Stomach (tissue), 9 donors: ENCODE results near the gene TCP1. TPM values are rescaled to one million over a fixed set of nuclear protein-coding genes. Genes with fewer than 3 reads are reported as not detected.
"Not testable (repeated sequence)": the region's sequence is repeated elsewhere in the genome, so short reads cannot be mapped to it uniquely, and the experiment has no call there.

ENCODE experiments used
- DNase-seq, 2 donors: peaks; one replicate each; pipeline versions ENCODE4 v3.0.0 to v3.0.0-alpha.2; 2013 to 2019
- H3K27ac ChIP-seq, 5 donors: fragments of 200-600 bp in 4 of 5; sonication (generic) in 4 of 5; one replicate each; pipeline ENCODE4 v1.5.1; 2013 to 2019; ENCODE audit warnings: mild to moderate bottlenecking in 1 of 5, moderate library complexity in 1 of 5
- H3K27me3 ChIP-seq, 3 donors: fragments of 200-600 bp; sonication (generic); one replicate each; pipeline ENCODE4 v1.5.1; 2017 to 2019; ENCODE audit warnings: mixed run types in 1 of 3
- H3K36me3 ChIP-seq, 4 donors: fragments of 200-600 bp; sonication (generic); 1 replicate in 3 of 4; 2 replicates in 1 of 4; pipeline ENCODE4 v1.5.1; 2016 to 2019
- H3K4me1 ChIP-seq, 4 donors: fragments of 200-600 bp; sonication (generic); one replicate each; pipeline ENCODE4 v1.5.1; 2016 to 2019
- H3K4me3 ChIP-seq, 4 donors: fragments of 200-600 bp; sonication (generic) in 3 of 4; one replicate each; pipeline ENCODE4 v1.5.1; 2016 to 2019; ENCODE audit warnings: mild to moderate bottlenecking in 1 of 4
- H3K9me3 ChIP-seq, 4 donors: fragments of 200-600 bp; sonication (generic); one replicate each; pipeline ENCODE4 v1.5.1; 2016 to 2019
- EP300 ChIP-seq: sonication (generic); formaldehyde crosslinking; IDR thresholded peaks from one replicate; pipeline ENCODE4 v1.6.1; 2017; ENCODE audit warnings: antibody characterized with exemption
- POLR2A ChIP-seq, 4 donors: fragments of 450-650 bp; IDR thresholded peaks; one replicate each; pipeline ENCODE4 v1.6.1; 2016; ENCODE audit warnings: antibody characterized with exemption in 4 of 4, control low read depth in 2 of 4, mild to moderate bottlenecking in 1 of 4, moderate library complexity in 1 of 4
- POLR2AphosphoS5 ChIP-seq, 3 donors: sonication (generic); formaldehyde crosslinking; IDR thresholded peaks; one replicate each; pipeline ENCODE4 v1.6.1; 2016; ENCODE audit warnings: antibody characterized with exemption in 3 of 3
- WGBS, 5 donors: extraction: QIAGEN DNeasy Blood & Tissue Kit in 3 of 5; methylation state at CpG; one replicate each; pipeline versions ENCODE4 v1.1.5 to v1.1.7; 2013 to 2018; 5-methylcytosine and 5-hydroxymethylcytosine counted together
- intact Hi-C: fragments of 100-400 bp; cut with DNase I; formaldehyde crosslinking; loops from one replicate; pipeline ENCODE4 v1.15.1; 2023; ENCODE audit warnings: low total_unique reads
- polyA plus RNA-seq, 3 donors: library from polyadenylated mRNA; stranded (reverse); fragments of 200-250 nt; gene quantifications; one replicate each; pipeline ENCODE4 v1.2.3, GENCODE V29; 2013
- total RNA-seq, 5 donors: library from RNA; depleted of rRNA; stranded (reverse); fragments of >200 nt; gene quantifications; one replicate each; pipeline versions ENCODE4 v1.1.0 to v1.2.3, GENCODE V29; 2014 to 2016
- TF ChIP-seq, protein P1 (sequence below), 7 experiments: fragments of 450-650 bp in 4 of 7; fragments of 200-600 bp in 3 of 7; sonication (generic) in 3 of 7; IDR thresholded peaks; one replicate each; pipeline ENCODE4 v1.5.1; 2016 to 2019; ENCODE audit warnings: antibody characterized with exemption in 7 of 7, control low read depth in 2 of 7, mild to moderate bottlenecking in 1 of 7
- donor health status: healthy with polysubstance abuse.
- donor health status: Bipolar disorder and iron deficiency.
- donor health status: healthy.

Gene TCP1
- total and polyA plus RNA-seq, 8 donors = 52.7 to 199 (median 110) TPM

DNA sequence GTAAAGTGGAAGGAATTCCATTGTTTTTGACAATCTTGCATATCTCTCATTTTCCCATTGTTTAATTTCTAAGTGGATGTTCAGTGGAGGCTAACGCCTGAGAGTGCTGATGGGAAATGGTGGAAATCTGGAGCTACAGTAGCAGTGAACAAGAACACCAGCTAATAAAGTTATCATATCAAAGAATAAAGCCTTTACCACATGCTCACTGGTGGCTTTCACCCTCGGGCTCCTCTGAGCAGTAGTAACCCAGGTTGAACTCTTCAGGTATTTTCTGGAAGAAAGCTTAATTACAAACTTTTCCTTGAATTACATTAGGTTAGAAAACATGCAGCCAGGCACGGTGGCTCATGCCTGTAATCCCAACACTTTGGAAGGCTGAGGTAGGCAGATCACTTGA lies 38.0 kb downstream of the TCP1 start:
- no peaks in the 10 kb centered on the region for H3K9me3 ChIP-seq
- intact Hi-C loops = loop anchor here (10.0 kb wide), 1 partner anchor 67 kb away; no protein-coding TSS in a partner anchor
- no peak overlapping the region for H3K4me3 ChIP-seq
- no peaks in the 10 kb centered on the region for H3K27me3 ChIP-seq
- peaks cover 0 to 38% (median under 1%) of the 10 kb centered on the region in 4 donors for H3K4me1 ChIP-seq
- TF ChIP-seq POLR2A (IDR thresholded peaks at IDR 0.05) = no peak
- no peak for TF ChIP-seq POLR2AphosphoS5 (IDR thresholded peaks at IDR 0.05)
- TF ChIP-seq, protein P1, sequence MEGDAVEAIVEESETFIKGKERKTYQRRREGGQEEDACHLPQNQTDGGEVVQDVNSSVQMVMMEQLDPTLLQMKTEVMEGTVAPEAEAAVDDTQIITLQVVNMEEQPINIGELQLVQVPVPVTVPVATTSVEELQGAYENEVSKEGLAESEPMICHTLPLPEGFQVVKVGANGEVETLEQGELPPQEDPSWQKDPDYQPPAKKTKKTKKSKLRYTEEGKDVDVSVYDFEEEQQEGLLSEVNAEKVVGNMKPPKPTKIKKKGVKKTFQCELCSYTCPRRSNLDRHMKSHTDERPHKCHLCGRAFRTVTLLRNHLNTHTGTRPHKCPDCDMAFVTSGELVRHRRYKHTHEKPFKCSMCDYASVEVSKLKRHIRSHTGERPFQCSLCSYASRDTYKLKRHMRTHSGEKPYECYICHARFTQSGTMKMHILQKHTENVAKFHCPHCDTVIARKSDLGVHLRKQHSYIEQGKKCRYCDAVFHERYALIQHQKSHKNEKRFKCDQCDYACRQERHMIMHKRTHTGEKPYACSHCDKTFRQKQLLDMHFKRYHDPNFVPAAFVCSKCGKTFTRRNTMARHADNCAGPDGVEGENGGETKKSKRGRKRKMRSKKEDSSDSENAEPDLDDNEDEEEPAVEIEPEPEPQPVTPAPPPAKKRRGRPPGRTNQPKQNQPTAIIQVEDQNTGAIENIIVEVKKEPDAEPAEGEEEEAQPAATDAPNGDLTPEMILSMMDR (IDR thresholded peaks at IDR 0.05) = no peak
- TF ChIP-seq EP300 = no peak
- H3K36me3 ChIP-seq = peaks cover 36 to 100% (median 98%) of the 10 kb centered on the region in 4 donors
- 79 to 89% (median 81%) methylated on average over 3 of the region's 3 CpGs for WGBS, 5 donors
- DNase-seq = no peak
- H3K27ac ChIP-seq = no peak overlapping the region

DNA sequence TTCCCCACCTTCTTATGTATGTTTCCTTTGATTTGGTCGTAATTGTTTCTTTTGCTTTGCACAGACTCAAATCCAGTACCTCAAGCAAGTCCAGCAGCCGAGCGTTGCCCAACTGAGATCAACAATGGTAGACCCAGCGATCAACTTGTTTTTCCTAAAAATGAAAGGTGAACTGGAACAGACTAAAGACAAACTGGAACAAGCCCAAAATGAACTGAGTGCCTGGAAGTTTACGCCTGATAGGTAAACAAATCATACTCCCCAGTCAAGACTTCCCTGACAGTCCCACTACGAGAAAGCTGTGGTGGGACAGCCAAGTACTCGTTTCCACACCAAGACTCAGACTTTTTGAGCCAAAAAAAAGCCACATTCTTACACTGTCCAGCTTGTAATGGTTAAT lies 41.3 kb downstream of the TCP1 start:
- WGBS, 5 donors = 57 to 73% (median 61%) methylated on average over 7 of the region's 7 CpGs
- H3K4me3 ChIP-seq, DNase-seq, intact Hi-C loops, H3K9me3 ChIP-seq, H3K27me3 ChIP-seq: not testable (repeated sequence)
- peaks cover 41 to 100% (median 98%) of the 10 kb centered on the region in 4 donors for H3K36me3 ChIP-seq
- H3K27ac ChIP-seq = peak overlapping the region in 1 of 5 donors; percentile 4
- peaks cover 0 to 37% (median 6%) of the 10 kb centered on the region in 4 donors for H3K4me1 ChIP-seq

DNA sequence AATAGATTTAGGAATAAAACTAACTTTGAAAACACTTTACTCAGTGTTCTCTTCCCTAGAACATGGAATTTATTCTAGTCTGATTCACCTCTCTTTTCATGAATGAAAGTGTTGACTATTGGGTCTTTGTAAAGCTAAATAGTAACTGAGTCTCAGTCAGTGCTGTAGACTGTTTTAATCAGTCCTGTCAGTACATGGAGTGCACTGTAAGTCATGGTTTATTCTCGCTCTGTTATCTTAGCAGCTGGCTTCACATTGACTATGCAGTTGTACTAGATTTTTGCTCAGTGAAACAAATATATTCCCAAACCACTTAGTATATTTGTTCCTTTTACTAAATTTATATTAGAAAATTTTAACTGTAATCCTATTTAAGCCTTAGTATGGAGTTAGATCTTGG lies 42.6 kb downstream of the TCP1 start:
- peaks cover 0 to 42% (median 7%) of the 10 kb centered on the region in 4 donors for H3K4me1 ChIP-seq
- no peak overlapping the region for H3K4me3 ChIP-seq
- H3K27me3 ChIP-seq = no peaks in the 10 kb centered on the region
- TF ChIP-seq, protein P1 (IDR thresholded peaks at IDR 0.05) = no peak
- TF ChIP-seq POLR2A (IDR thresholded peaks at IDR 0.05) (no peak), POLR2AphosphoS5 (IDR thresholded peaks at IDR 0.05) (no peak), EP300 (no peak)
- peaks cover 52 to 100% (median 98%) of the 10 kb centered on the region in 4 donors for H3K36me3 ChIP-seq
- H3K9me3 ChIP-seq = no peaks in the 10 kb centered on the region
- WGBS, 5 donors = 33 to 77% (median 54%) methylated on average over 1 of the region's 1 CpG
- DNase-seq = no peak
- no peak overlapping the region for H3K27ac ChIP-seq
- intact Hi-C loops = no loop called here

DNA sequence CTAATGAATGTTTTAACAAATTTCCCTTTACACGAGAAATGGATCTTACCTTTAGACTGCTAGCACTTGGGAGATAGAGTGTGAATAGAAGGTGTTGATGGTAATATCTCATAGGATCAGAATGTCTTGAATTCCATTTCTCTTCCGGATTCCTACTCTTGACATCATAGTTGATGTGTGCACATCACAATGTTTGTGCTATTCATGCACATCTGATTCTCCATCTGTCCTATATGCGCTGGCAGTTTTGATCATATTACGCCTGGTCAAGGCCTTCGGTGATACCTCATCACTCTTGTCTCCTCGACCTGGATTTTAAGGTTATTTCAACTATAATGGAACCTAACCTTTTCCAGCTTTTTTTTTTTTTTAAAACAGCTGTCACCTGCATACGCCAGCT lies 44.3 kb downstream of the TCP1 start:
- Histone ChIP-seq H3K4me3 (no peak overlapping the region), H3K27ac (no peak overlapping the region), H3K9me3 (no peaks in the 10 kb centered on the region), H3K36me3 (peaks cover 55 to 100% (median 98%) of the 10 kb centered on the region in 4 donors), H3K27me3 (no peaks in the 10 kb centered on the region), H3K4me1 (peaks cover 0 to 45% (median 15%) of the 10 kb centered on the region in 4 donors)
- intact Hi-C loops = no loop called here
- DNase-seq = no peak
- TF ChIP-seq EP300 (no peak), POLR2AphosphoS5 (IDR thresholded peaks at IDR 0.05) (no peak), POLR2A (IDR thresholded peaks at IDR 0.05) (no peak)
- TF ChIP-seq, protein P1 (IDR thresholded peaks at IDR 0.05) = no peak
- WGBS, 5 donors = 83 to 89% (median 86%) methylated on average over 7 of the region's 7 CpGs

DNA sequence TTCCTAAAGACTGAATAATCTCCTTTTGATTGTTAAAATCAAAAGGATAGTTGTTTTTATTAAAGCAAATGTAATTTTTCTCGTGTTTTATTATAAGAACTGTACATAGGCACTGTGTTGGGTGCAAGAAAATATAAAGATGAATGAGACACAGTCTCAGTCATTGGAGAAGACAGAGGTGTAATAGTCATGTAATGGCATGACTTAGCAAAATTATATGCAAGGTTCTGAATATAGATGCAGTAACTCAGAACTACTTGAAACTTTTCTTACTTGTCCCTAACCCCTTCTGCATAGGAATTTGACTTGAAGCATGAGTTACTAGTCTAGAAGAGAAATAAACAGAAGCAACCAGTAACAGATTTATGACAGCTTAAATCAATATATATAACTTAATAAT lies 47.2 kb downstream of the TCP1 start:
- WGBS, 5 donors = 78 to 91% (median 84%) methylated on average over 1 of the region's 1 CpG
- H3K4me1 ChIP-seq = peaks cover 0 to 59% (median 27%) of the 10 kb centered on the region in 4 donors
- no peak overlapping the region for H3K4me3 ChIP-seq
- no peak for DNase-seq
- no peak for TF ChIP-seq POLR2AphosphoS5 (IDR thresholded peaks at IDR 0.05)
- no peak for TF ChIP-seq POLR2A (IDR thresholded peaks at IDR 0.05)
- TF ChIP-seq, protein P1 (IDR thresholded peaks at IDR 0.05) = no peak
- TF ChIP-seq EP300 = no peak
- no peaks in the 10 kb centered on the region for H3K9me3 ChIP-seq
- peaks cover 50 to 85% (median 84%) of the 10 kb centered on the region in 4 donors for H3K36me3 ChIP-seq
- intact Hi-C loops = no loop called here
- no peak overlapping the region for H3K27ac ChIP-seq
- H3K27me3 ChIP-seq = no peaks in the 10 kb centered on the region
